ENCODE measurements around the gene TAF11L12. TPM values are rescaled to one million over a fixed set of nuclear protein-coding genes. Genes with fewer than 3 reads are reported as not detected.
"Not testable (repeated sequence)": the region's sequence is repeated elsewhere in the genome, so short reads cannot be mapped to it uniquely, and the experiment has no call there.

The TAF11L12 gene
- total and polyA plus RNA-seq, 2 donors (not counting 1 experiment from before 2014, with no cell fraction given) = not detected

DNA sequence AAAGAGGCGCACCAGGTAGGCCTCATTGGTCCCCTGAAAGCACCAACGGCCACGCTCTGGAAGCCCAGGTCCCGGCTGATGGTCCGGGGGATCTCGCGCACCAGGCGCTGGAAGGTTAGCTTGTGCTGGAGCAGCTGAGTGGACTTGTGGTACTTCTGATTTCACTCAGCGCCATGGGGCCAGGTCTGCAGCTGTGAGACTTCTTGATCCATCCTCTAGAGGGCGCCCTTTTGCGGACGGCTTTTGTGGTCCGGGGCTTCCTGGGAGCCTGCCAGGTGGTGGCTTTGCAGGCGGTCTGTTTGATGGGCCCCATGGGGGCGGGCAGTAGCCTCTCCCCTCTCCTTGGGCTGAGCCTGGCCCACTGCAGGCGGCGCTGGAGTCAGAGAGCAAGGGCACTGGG is 10.4 kb downstream of the TAF11L12 start:
- peaks cover 3% of the 10 kb centered on the region for H3K9me3 Mint-ChIP-seq (ENCODE audit: insufficient read depth)
- no peak overlapping the region for H3K4me3 ChIP-seq (ENCODE audit: control extremely low read depth in 1 of 5, extremely low read depth in 1 of 5, insufficient read depth in 1 of 5, low read depth in 2 of 5, low read length in 4 of 5)
- peaks cover 4% of the 10 kb centered on the region for H3K27me3 Mint-ChIP-seq
- WGBS (ENCODE audit: insufficient coverage) = 95% methylated on average over 17 of the region's 17 CpGs
- H3K4me1 Mint-ChIP-seq = no peaks in the 10 kb centered on the region
- no peaks in the 10 kb centered on the region for H3K27me3 ChIP-seq (replicated peaks in 1 of 4; ENCODE audit: control extremely low read depth in 1 of 4, control insufficient read depth in 3 of 4, insufficient read depth in 4 of 4, low read length in 3 of 4)
- TF ChIP-seq EZH2 (IDR thresholded peaks at IDR 0.05; ENCODE audit: borderline replicate concordance, insufficient read depth, low read depth, low read length, poor library complexity, severe bottlenecking) = no peak
- TF ChIP-seq, protein P1, sequence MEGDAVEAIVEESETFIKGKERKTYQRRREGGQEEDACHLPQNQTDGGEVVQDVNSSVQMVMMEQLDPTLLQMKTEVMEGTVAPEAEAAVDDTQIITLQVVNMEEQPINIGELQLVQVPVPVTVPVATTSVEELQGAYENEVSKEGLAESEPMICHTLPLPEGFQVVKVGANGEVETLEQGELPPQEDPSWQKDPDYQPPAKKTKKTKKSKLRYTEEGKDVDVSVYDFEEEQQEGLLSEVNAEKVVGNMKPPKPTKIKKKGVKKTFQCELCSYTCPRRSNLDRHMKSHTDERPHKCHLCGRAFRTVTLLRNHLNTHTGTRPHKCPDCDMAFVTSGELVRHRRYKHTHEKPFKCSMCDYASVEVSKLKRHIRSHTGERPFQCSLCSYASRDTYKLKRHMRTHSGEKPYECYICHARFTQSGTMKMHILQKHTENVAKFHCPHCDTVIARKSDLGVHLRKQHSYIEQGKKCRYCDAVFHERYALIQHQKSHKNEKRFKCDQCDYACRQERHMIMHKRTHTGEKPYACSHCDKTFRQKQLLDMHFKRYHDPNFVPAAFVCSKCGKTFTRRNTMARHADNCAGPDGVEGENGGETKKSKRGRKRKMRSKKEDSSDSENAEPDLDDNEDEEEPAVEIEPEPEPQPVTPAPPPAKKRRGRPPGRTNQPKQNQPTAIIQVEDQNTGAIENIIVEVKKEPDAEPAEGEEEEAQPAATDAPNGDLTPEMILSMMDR (IDR thresholded peaks at IDR 0.05) = no peak
- peaks cover 0 to 9% (median 0%) of the 10 kb centered on the region in 3 donors for H3K9me3 ChIP-seq (ENCODE audit: control extremely low read depth in 1 of 3, control insufficient read depth in 2 of 3, insufficient read depth in 1 of 3, low read length in 2 of 3)
- no peak overlapping the region for H3K27ac ChIP-seq (ENCODE audit: low read length in 2 of 2)
- H3K27ac Mint-ChIP-seq = no peak overlapping the region
- H2AFZ ChIP-seq (ENCODE audit: insufficient read depth, low read depth, low read length, poor library complexity, severe bottlenecking) = no peak overlapping the region
- H3K9ac ChIP-seq (ENCODE audit: low read length) = no peak overlapping the region
- no peaks in the 10 kb centered on the region for H3K36me3 ChIP-seq (replicated peaks in 1 of 2; ENCODE audit: control extremely low read depth in 1 of 2, control insufficient read depth in 1 of 2, extremely low read depth in 1 of 2, insufficient read depth in 2 of 2, low read length in 1 of 2)
- no peak overlapping the region for H3K4me2 ChIP-seq (replicated peaks; ENCODE audit: low read depth, low read length, poor library complexity, severe bottlenecking)
- H3K4me3 Mint-ChIP-seq = no peak overlapping the region
- no peaks in the 10 kb centered on the region for H3K79me2 ChIP-seq (ENCODE audit: control insufficient read depth, insufficient read depth, low read length)
- no peaks in the 10 kb centered on the region for H4K20me1 ChIP-seq (ENCODE audit: control insufficient read depth, insufficient read depth, low read length, poor library complexity, severe bottlenecking)
- CTCF ChIA-PET = no interaction called here
- H3K4me1 ChIP-seq (ENCODE audit: control insufficient read depth in 2 of 2, insufficient read depth in 2 of 2, low read length in 2 of 2) = no peaks in the 10 kb centered on the region
- ATAC-seq (ENCODE audit: low read depth) (no peak), DNase-seq (no peak)
- intact Hi-C loops (cut with micrococcal nuclease) = no loop called here
- POLR2A ChIA-PET = no interaction called here

- H3K4me2 ChIP-seq (replicated peaks; ENCODE audit: low read depth, low read length, poor library complexity, severe bottlenecking) = no peak overlapping the region
- no peak overlapping the region for H3K4me3 ChIP-seq (ENCODE audit: control extremely low read depth in 1 of 5, extremely low read depth in 1 of 5, insufficient read depth in 1 of 5, low read depth in 2 of 5, low read length in 4 of 5)
- 91% methylated on average over 11 of the region's 11 CpGs for WGBS (ENCODE audit: insufficient coverage)
- H3K9ac ChIP-seq (ENCODE audit: low read length) = no peak overlapping the region
- POLR2A ChIA-PET = no interaction called here
- H3K27ac Mint-ChIP-seq = no peak overlapping the region
- CTCF ChIA-PET = no interaction called here
- intact Hi-C loops (cut with micrococcal nuclease) = no loop called here
- no peaks in the 10 kb centered on the region for H3K9me3 Mint-ChIP-seq (ENCODE audit: insufficient read depth)
- H2AFZ ChIP-seq (ENCODE audit: insufficient read depth, low read depth, low read length, poor library complexity, severe bottlenecking) = no peak overlapping the region
- H3K27me3 ChIP-seq (replicated peaks in 1 of 4; ENCODE audit: control extremely low read depth in 1 of 4, control insufficient read depth in 3 of 4, insufficient read depth in 4 of 4, low read length in 3 of 4) = no peaks in the 10 kb centered on the region
- no peak overlapping the region for H3K27ac ChIP-seq (ENCODE audit: low read length in 2 of 2)
- DNase-seq (no peak), ATAC-seq (ENCODE audit: low read depth) (no peak)
- H3K79me2 ChIP-seq (ENCODE audit: control insufficient read depth, insufficient read depth, low read length) = no peaks in the 10 kb centered on the region
- TF ChIP-seq, protein P1 (IDR thresholded peaks at IDR 0.05) = no peak
- TF ChIP-seq EZH2 (IDR thresholded peaks at IDR 0.05; ENCODE audit: borderline replicate concordance, insufficient read depth, low read depth, low read length, poor library complexity, severe bottlenecking) = no peak
- H3K36me3 ChIP-seq (replicated peaks in 1 of 2; ENCODE audit: control extremely low read depth in 1 of 2, control insufficient read depth in 1 of 2, extremely low read depth in 1 of 2, insufficient read depth in 2 of 2, low read length in 1 of 2) = no peaks in the 10 kb centered on the region
- no peaks in the 10 kb centered on the region for H4K20me1 ChIP-seq (ENCODE audit: control insufficient read depth, insufficient read depth, low read length, poor library complexity, severe bottlenecking)
- H3K9me3 ChIP-seq (ENCODE audit: control extremely low read depth in 1 of 3, control insufficient read depth in 2 of 3, insufficient read depth in 1 of 3, low read length in 2 of 3) = peaks cover 0 to 8% (median 0%) of the 10 kb centered on the region in 3 donors
- peaks cover 4% of the 10 kb centered on the region for H3K27me3 Mint-ChIP-seq
- no peaks in the 10 kb centered on the region for H3K4me1 ChIP-seq (ENCODE audit: control insufficient read depth in 2 of 2, insufficient read depth in 2 of 2, low read length in 2 of 2)
- no peaks in the 10 kb centered on the region for H3K4me1 Mint-ChIP-seq
- no peak overlapping the region for H3K4me3 Mint-ChIP-seq
Observed at GRCh38 chr5:17625686-17626085, 15.5 kb downstream of the TAF11L12 start.

DNA sequence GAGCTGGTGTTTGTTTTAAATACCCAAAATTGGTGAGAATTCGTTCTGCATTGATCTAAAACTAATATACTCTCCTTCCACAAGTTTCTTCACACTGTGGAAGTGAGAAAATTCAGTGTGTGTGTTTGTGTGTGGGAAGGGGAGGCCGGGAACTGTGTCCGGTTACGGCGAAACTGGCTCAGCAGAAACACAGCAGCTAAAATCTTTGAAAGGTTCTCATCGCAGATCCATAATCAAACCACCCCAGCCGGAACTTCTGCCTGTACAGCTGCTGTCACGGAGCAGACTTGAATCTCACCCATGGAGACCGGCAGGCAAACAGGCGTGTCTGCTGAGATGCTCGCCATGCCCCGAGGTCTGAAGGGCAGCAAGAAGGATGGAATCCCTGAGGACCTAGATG is 21.6 kb downstream of the TAF11L12 start, which contains the start of gene TAF11L13:
Gene TAF11L13 (plus strand): TSS at position 301 of the 400 bp plus-strand sequence.
- intact Hi-C loops (cut with micrococcal nuclease); H3K4me2 ChIP-seq (replicated peaks; ENCODE audit: low read depth, low read length, poor library complexity, severe bottlenecking); H3K27ac ChIP-seq (ENCODE audit: low read length in 2 of 2); H3K27me3 Mint-ChIP-seq; CTCF ChIA-PET; H3K36me3 ChIP-seq (replicated peaks in 1 of 2; ENCODE audit: control extremely low read depth in 1 of 2, control insufficient read depth in 1 of 2, extremely low read depth in 1 of 2, insufficient read depth in 2 of 2, low read length in 1 of 2); H3K4me1 ChIP-seq (ENCODE audit: control insufficient read depth in 2 of 2, insufficient read depth in 2 of 2, low read length in 2 of 2); H3K27ac Mint-ChIP-seq; H3K4me3 ChIP-seq (ENCODE audit: control extremely low read depth in 1 of 5, extremely low read depth in 1 of 5, insufficient read depth in 1 of 5, low read depth in 2 of 5, low read length in 4 of 5); H3K79me2 ChIP-seq (ENCODE audit: control insufficient read depth, insufficient read depth, low read length); H3K9me3 Mint-ChIP-seq (ENCODE audit: insufficient read depth); H3K9ac ChIP-seq (ENCODE audit: low read length); DNase-seq; H3K4me1 Mint-ChIP-seq; H3K27me3 ChIP-seq (replicated peaks in 1 of 4; ENCODE audit: control extremely low read depth in 1 of 4, control insufficient read depth in 3 of 4, insufficient read depth in 4 of 4, low read length in 3 of 4); H4K20me1 ChIP-seq (ENCODE audit: control insufficient read depth, insufficient read depth, low read length, poor library complexity, severe bottlenecking); H3K4me3 Mint-ChIP-seq; ATAC-seq (ENCODE audit: low read depth); POLR2A ChIA-PET; H3K9me3 ChIP-seq (ENCODE audit: control extremely low read depth in 1 of 3, control insufficient read depth in 2 of 3, insufficient read depth in 1 of 3, low read length in 2 of 3); H2AFZ ChIP-seq (ENCODE audit: insufficient read depth, low read depth, low read length, poor library complexity, severe bottlenecking): not testable (repeated sequence)
- WGBS (ENCODE audit: insufficient coverage) = no CpG with 5 or more reads among the region's 12 CpGs
